Colonic mucosa (tissue), 4 donors: ENCODE measurements around the gene SLC13A4. TPM values are rescaled to one million over a fixed set of nuclear protein-coding genes. Genes with fewer than 3 reads are reported as not detected.

Experiments used
- DNase-seq: peaks from one replicate; pipeline ENCODE4 v3.0.0-alpha.2; 2020
- H3K27ac ChIP-seq: fragments of 200-600 bp; one replicate; pipeline ENCODE4 v1.8.0; 2021
- H3K27me3 ChIP-seq: fragments of 200-600 bp; one replicate; pipeline ENCODE4 v1.8.0; 2021
- H3K36me3 ChIP-seq: fragments of 200-600 bp; one replicate; pipeline ENCODE4 v1.8.0; 2021
- H3K4me1 ChIP-seq: fragments of 200-600 bp; one replicate; pipeline ENCODE4 v1.8.0; 2021; ENCODE audit warnings: mild to moderate bottlenecking
- H3K4me3 ChIP-seq: fragments of 200-600 bp; one replicate; pipeline ENCODE4 v1.8.0; 2021
- H3K9ac ChIP-seq, 2 donors: one replicate each; pipeline ENCODE4 v1.7.0; 2013; ENCODE audit warnings: control low read depth in 2 of 2, low read depth in 2 of 2, low read length in 2 of 2
- H3K9me3 ChIP-seq: fragments of 200-600 bp; one replicate; pipeline ENCODE4 v1.8.0; 2021
- CTCF ChIP-seq: fragments of 200-600 bp; IDR thresholded peaks from one replicate; pipeline ENCODE4 v1.8.0; 2022; ENCODE audit warnings: antibody characterized with exemption, mild to moderate bottlenecking
- intact Hi-C: fragments of 100-400 bp; cut with DNase I; formaldehyde crosslinking; loops from one replicate; pipeline ENCODE4 v1.14.1; 2022
- total RNA-seq, 2 donors: library from RNA; stranded (reverse); fragmentation: NEBNext Ultra II Directional in 1 of 2; extraction: Animal tissue kit (Norgen Biotek cat#: 25700) in 1 of 2; gene quantifications; one replicate each; pipeline ENCODE4 v1.2.1, GENCODE V29; 2021
- donor health status: healthy.
- donor health status: DM: no; HTN: no; CAD: no.
- donor health status: DM: no; HTN: no; CAD: no.

Gene SLC13A4
- total RNA-seq, 2 donors from 2014 or later, result not detected

GRCh38 chr7:135721198-135721820, 6.7 kb downstream of the SLC13A4 start:
- H3K27ac ChIP-seq, result no peak overlapping the region
- H3K4me1 ChIP-seq, result no peaks in the 10 kb centered on the region
- H3K4me3 ChIP-seq, result no peak overlapping the region
- intact Hi-C loops, result no loop called here
- TF ChIP-seq CTCF, result no peak
- H3K27me3 ChIP-seq, result no peaks in the 10 kb centered on the region
- no peaks in the 10 kb centered on the region for H3K36me3 ChIP-seq
- H3K9me3 ChIP-seq, result no peaks in the 10 kb centered on the region
- no peak for DNase-seq
- H3K9ac ChIP-seq, result no peak overlapping the region

- DNase-seq, result no peak
- no peak overlapping the region for H3K27ac ChIP-seq
- TF ChIP-seq CTCF, result no peak
- intact Hi-C loops, result no loop called here
- H3K9ac ChIP-seq, result no peak overlapping the region
- H3K9me3 ChIP-seq, result no peaks in the 10 kb centered on the region
- H3K36me3 ChIP-seq, result no peaks in the 10 kb centered on the region
- no peaks in the 10 kb centered on the region for H3K4me1 ChIP-seq
- H3K4me3 ChIP-seq, result no peak overlapping the region
- no peaks in the 10 kb centered on the region for H3K27me3 ChIP-seq
These were observed 8.3 kb downstream of the SLC13A4 start for GRCh38 chr7:135719688-135720087.

- Histone ChIP-seq H3K9ac (no peak overlapping the region), H3K4me3 (no peak overlapping the region), H3K4me1 (no peaks in the 10 kb centered on the region), H3K27me3 (no peaks in the 10 kb centered on the region), H3K27ac (no peak overlapping the region), H3K36me3 (no peaks in the 10 kb centered on the region), H3K9me3 (no peaks in the 10 kb centered on the region)
- no peak for TF ChIP-seq CTCF
- no peak for DNase-seq
- intact Hi-C loops, result no loop called here
These were observed 9.1 kb downstream of the SLC13A4 start for GRCh38 chr7:135718794-135719437.

GRCh38 chr7:135718219-135718618, 9.8 kb downstream of the SLC13A4 start:
- DNase-seq, result no peak
- H3K9me3 ChIP-seq, result no peaks in the 10 kb centered on the region
- no peaks in the 10 kb centered on the region for H3K27me3 ChIP-seq
- H3K36me3 ChIP-seq, result no peaks in the 10 kb centered on the region
- no peaks in the 10 kb centered on the region for H3K4me1 ChIP-seq
- H3K4me3 ChIP-seq, result no peak overlapping the region
- intact Hi-C loops, result no loop called here
- H3K27ac ChIP-seq, result no peak overlapping the region
- no peak overlapping the region for H3K9ac ChIP-seq
- TF ChIP-seq CTCF, result no peak

GRCh38 chr7:135717693-135718092, 10.3 kb downstream of the SLC13A4 start:
- no peak for DNase-seq
- Histone ChIP-seq H3K36me3 (no peaks in the 10 kb centered on the region), H3K9ac (no peak overlapping the region), H3K27me3 (no peaks in the 10 kb centered on the region), H3K9me3 (no peaks in the 10 kb centered on the region), H3K4me1 (no peaks in the 10 kb centered on the region), H3K27ac (no peak overlapping the region), H3K4me3 (no peak overlapping the region)
- no peak for TF ChIP-seq CTCF
- intact Hi-C loops, result no loop called here
